Heart right ventricle (tissue), 16 donors: ENCODE measurements around the gene CELSR1. TPM values are rescaled to one million over a fixed set of nuclear protein-coding genes. Genes with fewer than 3 reads are reported as not detected.

Experiments used
- ATAC-seq, 8 donors: fragments of 200-7000 bp; cut with Tn5 transposase; one replicate each; pipeline ENCODE4 v1.9.1; 2020; ENCODE audit warnings: mild to moderate bottlenecking in 8 of 8, moderate library complexity in 8 of 8, moderate number of reproducible peaks in 1 of 8
- DNase-seq, 2 donors: peaks; one replicate each; pipeline ENCODE4 v3.0.0-alpha.2; 2020
- H3K27ac ChIP-seq, 10 donors: fragments of 200-600 bp; sonication (generic) in 2 of 10; one replicate each; pipeline versions ENCODE4 v1.5.0 to v1.8.0; 2020 to 2022; ENCODE audit warnings: mild to moderate bottlenecking in 3 of 10
- H3K27me3 ChIP-seq, 7 donors: fragments of 200-600 bp; one replicate each; pipeline ENCODE4 v1.8.0; 2021 to 2022; ENCODE audit warnings: mild to moderate bottlenecking in 2 of 7
- H3K36me3 ChIP-seq, 9 donors: fragments of 200-600 bp; sonication (generic) in 1 of 9; one replicate each; pipeline versions ENCODE4 v1.5.0 to v1.8.0; 2020 to 2022; ENCODE audit warnings: mild to moderate bottlenecking in 2 of 9
- H3K4me1 ChIP-seq, 9 donors: fragments of 200-600 bp; sonication (generic) in 1 of 9; one replicate each; pipeline versions ENCODE4 v1.5.0 to v1.8.0; 2020 to 2022; ENCODE audit warnings: mild to moderate bottlenecking in 4 of 9
- H3K4me3 ChIP-seq, 10 donors: fragments of 200-600 bp; sonication (generic) in 2 of 10; one replicate each; pipeline versions ENCODE4 v1.5.0 to v1.8.0; 2020 to 2022; ENCODE audit warnings: mild to moderate bottlenecking in 7 of 10, moderate library complexity in 2 of 10
- H3K9me3 ChIP-seq, 11 donors: fragments of 200-600 bp in 10 of 11; sonication (generic) in 2 of 11; one replicate each; pipeline versions ENCODE4 v1.5.0 to v1.8.0; 2013 to 2022; ENCODE audit warnings: mild to moderate bottlenecking in 2 of 11, control low read depth in 1 of 11, moderate library complexity in 1 of 11
- CTCF ChIP-seq, 9 donors: fragments of 200-600 bp; sonication (generic) in 2 of 9; IDR thresholded peaks; one replicate each; pipeline versions ENCODE4 v1.5.0 to v1.8.0; 2021 to 2022; ENCODE audit warnings: antibody characterized with exemption in 9 of 9, mild to moderate bottlenecking in 5 of 9, moderate library complexity in 1 of 9
- WGBS, 2 donors: extraction: QIAGEN DNeasy Blood & Tissue Kit; methylation state at CpG; one replicate each; pipeline ENCODE4 v1.1.7; 2013; ENCODE audit warnings: inconsistent platforms in 1 of 2; 5-methylcytosine and 5-hydroxymethylcytosine counted together
- intact Hi-C, 10 donors: fragments of 100-400 bp; cut with DNase I; formaldehyde crosslinking; loops; one replicate each; pipeline versions ENCODE4 v1.11.1 to v1.14.2; 2022
- polyA plus RNA-seq, 2 donors: library from polyadenylated mRNA; stranded (reverse); fragments of 200-250 nt; gene quantifications; one replicate each; pipeline ENCODE4 v1.2.3, GENCODE V29; 2013
- total RNA-seq, 10 donors: library from RNA; stranded (reverse); fragmentation: NEBNext Ultra II Directional in 3 of 10; extraction: Animal tissue kit (Norgen Biotek cat#: 25700) in 3 of 10; gene quantifications; one replicate each; pipeline versions ENCODE4 v1.2.1 to v1.2.4, GENCODE V29; 2021 to 2023
- donor health status: Arrhythmogenic right ventricular cardiomyopathy.
- donor health status: ischemic (EF 13 %, LVEDD 7.1; RV severe dilation, severe dysfunction).
- donor health status: healthy with polysubstance abuse.
- donor health status: DM: no; HTN: yes; CAD: no.
- donor health status: DM: no; HTN: no; CAD: no.
- donor health status: ischemic (EF 25% LVEDD 6.9; RV normal size, moderate dysfunction).
- donor health status: ischemic (EF 25% LVEDD 5.7; RV mildly dilated, moderate dysfunction).
- donor health status: healthy.
- donor health status: DM: yes; HTN: yes; CAD: no.
- donor health status: Ischemic cardiomyopathy.
- donor health status: ischemic (EF 35%, LVEDD 5.7; RV mildly dilated, moderate dysfunction).
- donor health status: nonischemic (EF 11% LVEDD 7.7; RV severe dilation, severe dysfunction).
- donor health status: DM: yes; HTN: yes; CAD: no.
- donor health status: PGD.
- donor health status: ischemic (EF 29% LVEDD 5.4; RV normal size, mild dysfunction).
- donor health status: nonischemic (EF 23%, LVEDD 6.1; RV moderate dilation, normal function).

CELSR1 gene
- total and polyA plus RNA-seq, 12 donors, result 4.0 to 16.7 (median 11.4) TPM

DNA sequence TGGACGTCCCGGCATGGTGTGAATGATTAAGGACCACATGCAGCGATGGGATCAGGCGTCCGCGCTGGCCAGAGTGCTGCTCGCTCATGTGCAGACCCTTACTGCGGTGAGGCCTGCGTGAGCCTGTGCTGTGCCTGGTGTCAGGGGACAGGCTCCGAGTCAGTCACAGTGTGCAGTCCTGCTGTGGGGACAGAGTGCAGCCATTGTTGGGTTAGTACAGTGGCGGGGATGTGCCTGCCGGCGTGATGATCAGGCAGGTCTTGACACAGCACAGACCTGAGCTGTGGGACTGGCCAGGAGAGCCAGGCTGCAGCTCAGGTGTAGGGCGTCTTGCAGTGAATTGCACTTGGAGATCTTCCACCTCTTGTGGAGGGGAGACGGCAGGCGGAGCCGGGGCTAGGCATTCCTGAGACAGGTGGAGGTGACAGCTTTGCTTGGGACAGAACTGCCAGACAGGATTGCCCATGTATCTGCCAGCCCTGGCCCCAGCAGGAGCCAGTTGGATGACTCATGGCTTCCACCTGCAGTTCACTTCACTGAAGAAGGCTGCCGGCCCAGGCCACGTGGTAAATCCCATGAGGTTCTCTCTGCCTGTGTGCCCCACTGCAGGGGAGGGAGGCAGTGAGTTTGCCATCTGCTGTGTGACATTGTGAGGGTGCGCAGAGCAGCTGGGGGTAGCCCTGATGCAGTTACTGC, 184.6 kb downstream of the CELSR1 start:
- no peaks in the 10 kb centered on the region for H3K27me3 ChIP-seq
- peak; percentile 46 to 77 (median 70) for ATAC-seq
- peaks cover 3 to 67% (median 34%) of the 10 kb centered on the region in 9 donors for H3K4me1 ChIP-seq
- peak; percentile 64 to 72 for DNase-seq
- 68 to 70% methylated on average over 20 of the region's 20 CpGs for WGBS, 2 donors
- no peaks in the 10 kb centered on the region for H3K9me3 ChIP-seq
- H3K4me3 ChIP-seq, result no peak overlapping the region
- H3K27ac ChIP-seq, result peak overlapping the region in 9 of 10 donors; percentile 34 to 80 (median 66)
- no peak for TF ChIP-seq CTCF (IDR thresholded peaks at IDR 0.05)
- H3K36me3 ChIP-seq, result peaks cover 0 to 100% (median 38%) of the 10 kb centered on the region in 9 donors
- intact Hi-C loops, result loop anchor here in 2 of 10 donors (10.0 kb wide), 2 partner anchors 332 to 382 kb away; partner anchors contain the start of gene CERK (in 1 of the 2)

GRCh38 chr22:46352276-46352675, 185.1 kb downstream of the CELSR1 start:
- H3K27me3 ChIP-seq, result no peaks in the 10 kb centered on the region
- 86 to 88% methylated on average over 10 of the region's 10 CpGs for WGBS, 2 donors
- ATAC-seq, result no peak
- H3K27ac ChIP-seq, result peak overlapping the region in 8 of 10 donors; percentile 24 to 80 (median 66)
- H3K36me3 ChIP-seq, result peaks cover 0 to 100% (median 42%) of the 10 kb centered on the region in 9 donors
- H3K9me3 ChIP-seq, result no peaks in the 10 kb centered on the region
- intact Hi-C loops, result loop anchor here in 2 of 10 donors (10.0 kb wide), 2 partner anchors 333 to 383 kb away; partner anchors contain the start of gene CERK (in 1 of the 2)
- H3K4me3 ChIP-seq, result no peak overlapping the region
- TF ChIP-seq CTCF (IDR thresholded peaks at IDR 0.05), result no peak
- H3K4me1 ChIP-seq, result peaks cover 3 to 73% (median 39%) of the 10 kb centered on the region in 9 donors
- no peak for DNase-seq

GRCh38 chr22:46351767-46352166, 185.7 kb downstream of the CELSR1 start:
- 93 to 94% methylated on average over 23 of the region's 23 CpGs for WGBS, 2 donors
- intact Hi-C loops, result loop anchor here in 2 of 10 donors (10.0 kb wide), 2 partner anchors 333 to 383 kb away; partner anchors contain the start of gene CERK (in 1 of the 2)
- TF ChIP-seq CTCF (IDR thresholded peaks at IDR 0.05), result no peak
- no peaks in the 10 kb centered on the region for H3K9me3 ChIP-seq
- ATAC-seq (no peak), DNase-seq (no peak)
- H3K4me1 ChIP-seq, result peaks cover 3 to 77% (median 44%) of the 10 kb centered on the region in 9 donors
- no peaks in the 10 kb centered on the region for H3K27me3 ChIP-seq
- peak overlapping the region in 4 of 10 donors; percentile 53 to 77 (median 66) for H3K27ac ChIP-seq
- no peak overlapping the region for H3K4me3 ChIP-seq
- H3K36me3 ChIP-seq, result peaks cover 0 to 100% (median 47%) of the 10 kb centered on the region in 9 donors

DNA sequence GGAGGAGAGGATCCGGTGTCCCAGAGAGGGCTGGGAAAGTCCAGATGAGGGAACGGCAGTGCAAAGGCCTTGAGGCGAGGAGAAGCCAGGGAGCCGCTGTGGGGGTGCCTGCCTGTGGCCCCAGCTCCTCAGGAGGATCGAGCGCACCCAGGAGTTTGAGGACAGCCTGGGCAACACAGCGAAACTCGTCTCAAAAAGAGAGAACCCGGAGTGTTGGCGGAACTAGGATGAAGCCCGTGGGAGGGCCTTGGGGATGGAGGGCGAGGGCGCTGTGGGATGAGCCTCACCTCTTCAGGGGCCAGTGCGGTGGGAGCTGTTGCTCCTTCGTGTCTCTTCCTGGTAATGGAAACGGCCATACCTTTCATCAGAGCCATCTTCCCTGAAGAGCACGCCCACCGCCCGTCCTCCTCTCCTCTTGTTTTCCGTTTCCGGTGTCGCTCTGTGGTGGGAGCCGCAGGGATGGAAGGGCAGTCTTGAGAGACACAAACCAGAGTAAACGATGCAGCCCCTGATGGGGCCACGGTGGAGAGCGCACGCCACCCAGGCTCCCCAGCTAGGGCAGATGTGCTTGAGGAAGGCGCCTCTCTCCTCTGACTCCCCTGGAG, 186.2 kb downstream of the CELSR1 start:
- 85 to 94% methylated on average over 28 of the region's 28 CpGs for WGBS, 2 donors
- H3K27ac ChIP-seq, result peak overlapping the region in 3 of 10 donors; percentile 53 to 66 (median 58)
- ATAC-seq, result no peak
- H3K9me3 ChIP-seq, result no peaks in the 10 kb centered on the region
- no peak for TF ChIP-seq CTCF (IDR thresholded peaks at IDR 0.05)
- H3K4me3 ChIP-seq, result no peak overlapping the region
- H3K27me3 ChIP-seq, result no peaks in the 10 kb centered on the region
- H3K4me1 ChIP-seq, result peaks cover 3 to 80% (median 44%) of the 10 kb centered on the region in 9 donors
- DNase-seq, result no peak
- H3K36me3 ChIP-seq, result peaks cover 0 to 100% (median 52%) of the 10 kb centered on the region in 9 donors
- intact Hi-C loops, result loop anchor here in 2 of 10 donors (10.0 kb wide), 2 partner anchors 334 to 384 kb away; partner anchors contain the start of gene CERK (in 1 of the 2)
